HL-60 (cell line): ENCODE results near the gene MRPS12.

Source experiments
- DNase-seq, 2 experiments: peaks; one replicate each; pipeline ENCODE4 v3.0.0-alpha.2; 2010 to 2020; ENCODE audit warnings: low read depth in 1 of 2, low spot score in 1 of 2
- H3K27ac ChIP-seq: fragments of 250-450 bp; sonication (Bioruptor Pico); replicated peaks from 2 replicates; pipeline ENCODE4 v1.5.1; 2020; ENCODE audit warnings: mild to moderate bottlenecking, moderate library complexity
- H3K27me3 ChIP-seq: fragments of 250-450 bp; sonication (Bioruptor Pico); 2 replicates; pipeline ENCODE4 v1.5.1; 2021; ENCODE audit warnings: mild to moderate bottlenecking, moderate library complexity; ENCODE audit not compliant: insufficient read depth, poor library complexity, severe bottlenecking
- H3K4me3 ChIP-seq: replicated peaks from 2 replicates; pipeline ENCODE4 v1.5.1; 2011; ENCODE audit warnings: mild to moderate bottlenecking, control low read depth, low read length; ENCODE audit not compliant: insufficient read depth
- GABPA ChIP-seq: IDR thresholded peaks from 2 replicates; pipeline ENCODE4 v1.6.1; 2012; ENCODE audit warnings: low read depth
- POLR2AphosphoS5 ChIP-seq: IDR thresholded peaks from 2 replicates; pipeline ENCODE4 v1.6.1; 2012; ENCODE audit warnings: low read depth
- SPI1 ChIP-seq: IDR thresholded peaks from 2 replicates; pipeline ENCODE4 v1.6.1; 2012; ENCODE audit warnings: low read depth, mild to moderate bottlenecking, borderline replicate concordance
- TF ChIP-seq, protein P1 (sequence below): IDR thresholded peaks from 2 replicates; pipeline ENCODE4 v1.6.1; 2012; ENCODE audit warnings: low read depth; ENCODE audit not compliant: insufficient replicate concordance
- TF ChIP-seq, protein P2 (sequence below): IDR thresholded peaks from one replicate; pipeline ENCODE4 v1.5.1; 2011; ENCODE audit warnings: low read length, control low read depth, inconsistent platforms; ENCODE audit not compliant: insufficient read depth

Gene MRPS12

DNA sequence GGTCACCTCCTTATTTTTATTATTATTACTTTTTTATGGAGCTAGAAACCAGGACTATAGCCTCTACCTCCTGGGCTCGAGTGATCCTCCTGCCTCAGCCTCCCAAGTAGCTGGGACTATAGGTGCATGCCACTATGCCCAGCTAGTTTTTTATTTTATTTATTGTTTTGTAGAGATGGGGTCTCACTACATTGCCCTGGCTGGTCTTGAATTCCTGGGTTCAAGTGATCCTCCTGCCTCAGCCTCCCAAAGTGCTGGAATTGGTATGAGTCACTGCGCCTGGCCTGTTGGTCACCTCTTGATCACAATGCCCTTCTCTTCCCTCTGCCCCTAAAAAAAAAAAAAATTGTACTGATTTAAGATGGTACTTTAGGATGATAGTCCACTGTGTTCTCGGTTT lies 20.4 kb downstream of the MRPS12 start:
- TF ChIP-seq GABPA (no peak), SPI1 (no peak), POLR2AphosphoS5 (no peak)
- TF ChIP-seq, protein P1, sequence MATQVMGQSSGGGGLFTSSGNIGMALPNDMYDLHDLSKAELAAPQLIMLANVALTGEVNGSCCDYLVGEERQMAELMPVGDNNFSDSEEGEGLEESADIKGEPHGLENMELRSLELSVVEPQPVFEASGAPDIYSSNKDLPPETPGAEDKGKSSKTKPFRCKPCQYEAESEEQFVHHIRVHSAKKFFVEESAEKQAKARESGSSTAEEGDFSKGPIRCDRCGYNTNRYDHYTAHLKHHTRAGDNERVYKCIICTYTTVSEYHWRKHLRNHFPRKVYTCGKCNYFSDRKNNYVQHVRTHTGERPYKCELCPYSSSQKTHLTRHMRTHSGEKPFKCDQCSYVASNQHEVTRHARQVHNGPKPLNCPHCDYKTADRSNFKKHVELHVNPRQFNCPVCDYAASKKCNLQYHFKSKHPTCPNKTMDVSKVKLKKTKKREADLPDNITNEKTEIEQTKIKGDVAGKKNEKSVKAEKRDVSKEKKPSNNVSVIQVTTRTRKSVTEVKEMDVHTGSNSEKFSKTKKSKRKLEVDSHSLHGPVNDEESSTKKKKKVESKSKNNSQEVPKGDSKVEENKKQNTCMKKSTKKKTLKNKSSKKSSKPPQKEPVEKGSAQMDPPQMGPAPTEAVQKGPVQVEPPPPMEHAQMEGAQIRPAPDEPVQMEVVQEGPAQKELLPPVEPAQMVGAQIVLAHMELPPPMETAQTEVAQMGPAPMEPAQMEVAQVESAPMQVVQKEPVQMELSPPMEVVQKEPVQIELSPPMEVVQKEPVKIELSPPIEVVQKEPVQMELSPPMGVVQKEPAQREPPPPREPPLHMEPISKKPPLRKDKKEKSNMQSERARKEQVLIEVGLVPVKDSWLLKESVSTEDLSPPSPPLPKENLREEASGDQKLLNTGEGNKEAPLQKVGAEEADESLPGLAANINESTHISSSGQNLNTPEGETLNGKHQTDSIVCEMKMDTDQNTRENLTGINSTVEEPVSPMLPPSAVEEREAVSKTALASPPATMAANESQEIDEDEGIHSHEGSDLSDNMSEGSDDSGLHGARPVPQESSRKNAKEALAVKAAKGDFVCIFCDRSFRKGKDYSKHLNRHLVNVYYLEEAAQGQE = no peak
- TF ChIP-seq, protein P2, sequence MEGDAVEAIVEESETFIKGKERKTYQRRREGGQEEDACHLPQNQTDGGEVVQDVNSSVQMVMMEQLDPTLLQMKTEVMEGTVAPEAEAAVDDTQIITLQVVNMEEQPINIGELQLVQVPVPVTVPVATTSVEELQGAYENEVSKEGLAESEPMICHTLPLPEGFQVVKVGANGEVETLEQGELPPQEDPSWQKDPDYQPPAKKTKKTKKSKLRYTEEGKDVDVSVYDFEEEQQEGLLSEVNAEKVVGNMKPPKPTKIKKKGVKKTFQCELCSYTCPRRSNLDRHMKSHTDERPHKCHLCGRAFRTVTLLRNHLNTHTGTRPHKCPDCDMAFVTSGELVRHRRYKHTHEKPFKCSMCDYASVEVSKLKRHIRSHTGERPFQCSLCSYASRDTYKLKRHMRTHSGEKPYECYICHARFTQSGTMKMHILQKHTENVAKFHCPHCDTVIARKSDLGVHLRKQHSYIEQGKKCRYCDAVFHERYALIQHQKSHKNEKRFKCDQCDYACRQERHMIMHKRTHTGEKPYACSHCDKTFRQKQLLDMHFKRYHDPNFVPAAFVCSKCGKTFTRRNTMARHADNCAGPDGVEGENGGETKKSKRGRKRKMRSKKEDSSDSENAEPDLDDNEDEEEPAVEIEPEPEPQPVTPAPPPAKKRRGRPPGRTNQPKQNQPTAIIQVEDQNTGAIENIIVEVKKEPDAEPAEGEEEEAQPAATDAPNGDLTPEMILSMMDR = no peak
- DNase-seq = no peak
- no peak overlapping the region for H3K27ac ChIP-seq
- H3K4me3 ChIP-seq = no peak overlapping the region
- H3K27me3 ChIP-seq = peaks cover 26% of the 10 kb centered on the region

DNA sequence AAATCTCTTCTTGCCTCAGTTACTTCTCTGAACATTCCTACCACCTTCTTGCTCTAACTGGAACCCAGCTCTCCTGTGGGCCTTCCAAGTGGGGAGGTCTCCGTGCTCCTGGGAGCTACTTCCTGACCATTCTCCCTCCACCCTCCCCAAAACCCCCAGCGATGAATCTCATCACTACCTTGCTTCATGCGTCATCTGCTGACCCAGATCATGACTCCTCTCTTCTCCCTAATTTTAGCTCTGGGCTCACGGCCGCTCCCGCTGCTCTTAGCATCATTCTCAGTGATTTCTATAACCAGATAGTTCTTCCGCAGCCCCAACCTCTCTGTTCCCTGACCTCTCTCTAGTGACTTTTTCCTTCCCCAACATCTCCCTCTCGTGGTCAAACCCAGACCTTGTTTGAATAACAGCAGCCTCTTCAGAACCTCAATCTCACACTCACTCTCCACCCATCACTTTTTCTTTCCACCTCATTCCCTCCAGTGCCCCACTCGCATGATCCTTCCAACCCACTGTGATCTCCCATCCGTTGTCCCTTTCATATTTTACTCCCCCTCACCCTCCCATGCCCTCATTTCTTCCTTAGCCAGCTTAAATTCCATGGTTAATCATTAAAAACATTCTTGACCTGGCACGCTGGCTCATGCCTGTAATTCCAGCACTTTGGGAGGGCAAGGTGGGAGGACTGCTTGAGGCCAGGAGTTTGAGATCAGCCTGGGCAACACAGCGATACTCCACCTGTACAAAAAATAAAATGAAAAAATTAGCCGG lies 21.8 kb downstream of the MRPS12 start:
- no peak overlapping the region for H3K27ac ChIP-seq
- peaks cover 25% of the 10 kb centered on the region for H3K27me3 ChIP-seq
- no peak overlapping the region for H3K4me3 ChIP-seq
- no peak for TF ChIP-seq GABPA
- TF ChIP-seq, protein P2 = peak; percentile 44
- DNase-seq = peak in 1 of 2 experiments; percentile 62

DNA sequence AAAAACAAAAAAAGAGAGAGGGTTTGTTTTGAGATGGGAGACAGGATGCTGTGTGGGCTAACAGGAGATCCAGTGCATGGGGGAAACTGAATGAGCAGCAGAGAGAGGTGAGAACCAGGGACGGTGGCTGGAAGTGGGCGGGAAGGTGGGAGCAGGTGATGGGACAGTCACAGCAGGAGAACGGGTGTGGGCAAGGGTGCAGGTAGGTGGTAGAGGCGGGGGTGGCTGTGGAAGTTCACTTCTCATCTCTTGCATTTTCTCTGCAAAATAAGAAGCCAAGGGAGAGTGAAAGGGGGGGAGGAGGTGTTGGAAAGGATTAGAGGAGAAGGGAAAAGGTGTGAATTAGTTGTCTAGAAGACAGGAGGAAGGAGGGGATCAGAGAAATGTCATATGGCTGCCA lies 22.9 kb downstream of the MRPS12 start:
- Histone ChIP-seq H3K4me3 (no peak overlapping the region), H3K27me3 (peaks cover 24% of the 10 kb centered on the region), H3K27ac (no peak overlapping the region)
- DNase-seq = no peak
- no peak for TF ChIP-seq SPI1
- no peak for TF ChIP-seq POLR2AphosphoS5
- no peak for TF ChIP-seq GABPA
- TF ChIP-seq, protein P1 = no peak
- TF ChIP-seq, protein P2 = no peak

DNA sequence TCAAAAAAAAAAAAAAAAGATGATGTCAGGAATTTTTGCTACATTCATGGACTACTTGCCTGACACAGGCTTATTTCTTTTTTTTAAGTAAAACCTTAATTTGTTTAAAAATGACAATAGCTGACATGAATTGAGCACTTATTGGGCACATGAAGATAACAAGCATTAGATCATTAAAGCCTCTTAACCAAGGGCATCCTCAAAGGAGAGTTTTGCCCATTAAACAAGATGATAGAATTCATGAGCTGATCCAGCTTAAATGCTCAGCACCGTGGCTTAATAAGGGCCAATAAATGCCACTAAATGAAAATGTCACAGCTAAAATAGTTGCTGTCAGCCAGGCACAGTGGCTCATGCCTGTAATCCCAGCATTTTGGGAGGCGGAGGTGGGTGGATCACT lies 25.5 kb downstream of the MRPS12 start:
- no peak overlapping the region for H3K27ac ChIP-seq
- TF ChIP-seq GABPA = no peak
- TF ChIP-seq POLR2AphosphoS5 = no peak
- TF ChIP-seq, protein P2 = no peak
- TF ChIP-seq, protein P1 = no peak
- TF ChIP-seq SPI1 = no peak
- no peak for DNase-seq
- no peak overlapping the region for H3K4me3 ChIP-seq
- H3K27me3 ChIP-seq = peaks cover 3% of the 10 kb centered on the region
